Stimulated activated CD4-positive, alpha-beta T cell treated with anti-CD3 and anti-CD28 coated beads, Interleukin-4, amount 100 ng/mL, for 4 hours (primary cell): ENCODE data around the gene TXNDC11.
A peak's percentile ranks its signal among the peaks of the same experiment; 100 is the strongest.

Experiments used
- DNase-seq, 2 experiments: peaks; one replicate each; pipeline ENCODE4 v3.0.0-alpha.2; 2020

The TXNDC11 gene

GRCh38 chr16:11719171-11719570, 23.5 kb downstream of the TXNDC11 start:
- no peak for DNase-seq

GRCh38 chr16:11717811-11718210, 24.8 kb downstream of the TXNDC11 start:
- DNase-seq = no peak

- DNase-seq = no peak
Measured at GRCh38 chr16:11716336-11716735, 26.3 kb downstream of the TXNDC11 start.

- DNase-seq = no peak
Measured at GRCh38 chr16:11715246-11715947, 27.3 kb downstream of the TXNDC11 start.

GRCh38 chr16:11712122-11712521, 30.5 kb downstream of the TXNDC11 start:
- no peak for DNase-seq

GRCh38 chr16:11711662-11712061, 31.0 kb downstream of the TXNDC11 start:
- no peak for DNase-seq

GRCh38 chr16:11708421-11708820, 34.2 kb downstream of the TXNDC11 start:
- no peak for DNase-seq

- no peak for DNase-seq
Measured at GRCh38 chr16:11707679-11708197, 34.9 kb downstream of the TXNDC11 start.

- no peak for DNase-seq
Measured at GRCh38 chr16:11706180-11706742, 36.4 kb downstream of the TXNDC11 start.

- no peak for DNase-seq
Measured at GRCh38 chr16:11705311-11706025, 37.2 kb downstream of the TXNDC11 start.

GRCh38 chr16:11700264-11701029, 42.2 kb downstream of the TXNDC11 start:
- no peak for DNase-seq

GRCh38 chr16:11699234-11699894, 43.3 kb downstream of the TXNDC11 start:
- DNase-seq = no peak

- peak in 1 of 2 experiments; percentile 28 for DNase-seq
Measured at GRCh38 chr16:11698271-11698689, 44.4 kb downstream of the TXNDC11 start.

- no peak for DNase-seq
Measured at GRCh38 chr16:11697319-11697718, 45.3 kb downstream of the TXNDC11 start.

- DNase-seq = no peak
Measured at GRCh38 chr16:11696266-11697012, 46.2 kb downstream of the TXNDC11 start.

GRCh38 chr16:11692651-11693050, 50.0 kb downstream of the TXNDC11 start:
- DNase-seq = no peak

- DNase-seq = no peak
Measured at GRCh38 chr16:11692171-11692570, 50.5 kb downstream of the TXNDC11 start.

GRCh38 chr16:11691771-11692170, 50.9 kb downstream of the TXNDC11 start:
- DNase-seq = no peak

- no peak for DNase-seq
Measured at GRCh38 chr16:11691235-11691634, 51.4 kb downstream of the TXNDC11 start.

GRCh38 chr16:11689031-11689840, 53.4 kb downstream of the TXNDC11 start:
- DNase-seq = no peak

GRCh38 chr16:11688520-11688886, 54.2 kb downstream of the TXNDC11 start:
- no peak for DNase-seq
